GM21717 (cell line): Measurements from ENCODE around the gene ZNF415.
"Not testable (repeated sequence)": the region's sequence is repeated elsewhere in the genome, so short reads cannot be mapped to it uniquely, and the experiment has no call there.

ENCODE experiments used
- ATAC-seq: cut with Tn5 transposase; IDR thresholded peaks from one replicate; pipeline ENCODE4 v1.9.1; 2021; ENCODE audit warnings: mild to moderate bottlenecking, moderate library complexity; ENCODE audit not compliant: unreplicated experiment

Gene ZNF415

GRCh38 chr19:53132141-53132991 lies at the start of gene ZNF415:
ZNF415 (minus strand) TSS chr19:53132910; CDS start chr19:53122676, 10,234 bp downstream.
- no peak for ATAC-seq

GRCh38 chr19:53182202-53182601 lies 49.5 kb upstream of the ZNF415 start:
- no peak for ATAC-seq

GRCh38 chr19:53177986-53178385 lies 45.3 kb upstream of the ZNF415 start:
- ATAC-seq, result no peak

DNA sequence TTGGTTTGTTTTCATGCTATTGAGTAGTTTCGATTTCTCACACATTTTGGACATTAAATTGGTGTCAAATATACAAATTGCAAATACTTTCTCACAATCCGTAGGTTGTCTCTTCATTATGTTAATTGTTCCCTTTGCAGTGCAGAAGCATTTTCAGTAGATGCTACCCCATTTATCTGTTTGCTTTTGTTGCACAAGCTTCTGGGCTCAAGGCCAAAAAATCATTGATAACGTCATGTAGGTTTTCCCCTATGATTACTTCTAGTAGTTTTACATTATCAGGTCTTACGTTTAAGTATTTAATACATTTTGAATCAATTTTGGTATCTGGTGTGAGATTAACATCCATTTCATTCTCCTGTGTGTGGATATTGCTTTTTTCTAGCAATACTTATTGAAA lies 40.2 kb upstream of the ZNF415 start:
- ATAC-seq, result no peak

DNA sequence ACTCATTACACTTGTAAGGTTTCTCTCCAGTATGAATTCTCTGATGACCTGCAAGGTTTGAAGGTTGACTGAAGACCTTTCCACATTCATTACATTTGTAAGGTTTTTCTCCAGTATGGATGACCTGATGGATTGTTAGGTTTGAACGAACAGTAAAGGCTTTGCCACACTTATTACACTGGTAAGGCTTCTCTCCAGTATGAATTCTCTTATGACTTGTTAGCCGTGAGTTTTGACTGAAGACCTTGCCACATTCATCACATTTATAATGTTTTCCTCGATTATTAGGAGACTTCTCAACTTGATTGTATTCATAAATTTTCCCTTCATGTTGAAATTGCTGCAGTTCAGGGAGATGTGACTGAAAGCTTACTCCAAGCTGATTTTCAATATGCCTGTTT lies 33.0 kb upstream of the ZNF415 start:
- ATAC-seq, result no peak

DNA sequence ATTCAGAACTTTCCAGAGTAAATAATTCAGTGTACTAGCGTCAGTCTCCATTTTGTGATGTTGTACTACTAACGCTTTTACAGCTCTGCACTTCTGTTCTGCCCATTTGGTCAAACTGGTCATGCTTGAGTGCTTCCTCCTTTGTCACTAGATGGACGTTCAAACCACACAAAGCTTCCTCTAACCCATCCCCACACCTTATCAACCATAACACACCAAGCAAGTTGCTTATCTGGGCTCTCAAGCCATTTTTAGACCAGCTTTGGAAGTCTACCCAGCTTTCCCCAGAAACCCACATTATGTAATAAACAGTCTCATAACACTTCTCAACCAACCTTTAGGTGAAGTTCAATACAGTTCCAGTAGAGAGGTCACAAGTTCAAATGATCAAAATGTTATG lies 28.4 kb upstream of the ZNF415 start:
- no peak for ATAC-seq

DNA sequence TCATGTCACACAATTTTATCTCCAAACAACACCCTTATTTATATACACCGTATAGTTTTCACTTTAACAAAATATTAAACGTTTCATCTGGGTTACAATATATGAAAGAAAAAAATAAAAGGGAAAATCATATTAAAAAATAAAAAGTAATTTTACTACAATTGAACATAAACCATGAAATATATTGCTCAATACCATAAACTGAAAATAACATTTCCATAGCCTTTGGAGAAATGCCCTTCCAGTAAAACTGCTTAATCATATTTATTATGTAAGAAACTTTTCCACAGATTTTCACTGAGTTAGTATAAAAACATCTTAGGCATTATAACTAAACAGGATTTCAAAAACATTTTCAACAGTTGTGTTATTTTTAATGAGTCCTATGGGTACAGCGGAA lies 27.6 kb upstream of the ZNF415 start:
- no peak for ATAC-seq

- ATAC-seq, result no peak
Measured at GRCh38 chr19:53158119-53158656, 25.5 kb upstream of the ZNF415 start.

GRCh38 chr19:53157626-53158025 lies 24.9 kb upstream of the ZNF415 start:
- ATAC-seq, result no peak

- ATAC-seq, result no peak
Measured at GRCh38 chr19:53156850-53157249, 24.1 kb upstream of the ZNF415 start.

- ATAC-seq, result no peak
Measured at GRCh38 chr19:53147645-53148044, 14.9 kb upstream of the ZNF415 start.

- no peak for ATAC-seq
Measured at GRCh38 chr19:53140351-53140750, 7.6 kb upstream of the ZNF415 start.

DNA sequence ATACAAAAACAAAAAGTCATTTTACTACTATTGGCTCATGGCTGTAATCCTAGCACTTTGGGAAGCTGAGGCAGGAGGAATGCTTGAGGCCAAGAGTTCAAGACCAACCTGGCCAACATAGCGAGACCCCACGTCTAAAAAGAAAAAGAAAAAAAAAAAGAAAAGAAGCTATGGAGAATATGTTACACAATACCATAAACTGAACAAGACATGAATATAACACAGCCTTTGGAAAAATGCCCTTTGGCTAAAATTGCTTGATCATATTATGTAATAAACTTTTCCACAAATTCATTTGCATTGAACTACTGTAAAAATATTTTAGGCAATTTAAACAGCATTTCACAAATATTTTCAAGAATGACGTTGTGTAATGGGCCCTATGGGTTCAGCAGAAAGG lies 3.7 kb upstream of the ZNF415 start:
- no peak for ATAC-seq

DNA sequence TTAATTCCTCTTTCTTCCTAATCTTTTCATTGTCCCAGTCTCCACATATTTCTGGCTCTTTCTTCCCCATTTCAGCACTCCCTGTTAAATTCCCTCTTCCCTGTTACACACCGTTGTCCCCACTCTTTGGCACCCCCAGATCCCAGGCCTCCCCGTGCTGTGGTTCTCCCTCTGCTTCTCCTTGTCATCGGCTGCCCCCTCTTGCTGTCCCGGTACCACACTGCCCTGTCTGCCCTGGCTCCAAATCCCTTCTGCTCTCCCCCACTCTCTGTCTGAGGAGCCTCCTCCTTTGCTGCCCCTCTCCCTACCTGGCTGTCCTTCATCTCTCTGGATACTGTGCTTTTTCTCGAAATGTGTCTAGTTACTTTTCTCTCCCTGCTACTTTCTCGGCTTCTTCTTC lies 983 bp downstream of the ZNF415 start:
- no peak for ATAC-seq

DNA sequence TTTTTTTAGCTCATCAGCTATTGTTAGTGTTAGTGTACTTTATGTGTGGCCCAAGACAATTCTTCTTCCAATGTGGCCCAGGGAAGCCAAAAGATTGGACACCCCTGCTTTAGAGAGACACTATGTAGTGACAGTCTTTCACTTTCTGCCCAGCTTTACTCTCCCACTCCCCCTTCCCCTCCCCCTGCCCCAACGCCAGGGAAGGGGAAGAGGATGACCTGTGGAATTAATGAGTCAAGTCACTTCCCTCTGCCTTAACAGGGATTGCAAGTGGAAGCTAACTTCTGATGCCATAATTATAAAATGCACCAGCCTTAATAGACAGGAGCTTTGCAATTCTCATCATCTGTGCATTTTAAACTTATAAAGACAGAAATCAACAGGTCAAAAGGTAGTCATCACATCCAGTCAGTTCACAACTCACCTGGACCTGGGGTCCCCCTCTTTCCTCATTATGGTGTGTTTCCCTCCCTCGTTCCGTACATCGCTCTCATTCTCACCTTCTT lies 1.6 kb downstream of the ZNF415 start:
- no peak for ATAC-seq

DNA sequence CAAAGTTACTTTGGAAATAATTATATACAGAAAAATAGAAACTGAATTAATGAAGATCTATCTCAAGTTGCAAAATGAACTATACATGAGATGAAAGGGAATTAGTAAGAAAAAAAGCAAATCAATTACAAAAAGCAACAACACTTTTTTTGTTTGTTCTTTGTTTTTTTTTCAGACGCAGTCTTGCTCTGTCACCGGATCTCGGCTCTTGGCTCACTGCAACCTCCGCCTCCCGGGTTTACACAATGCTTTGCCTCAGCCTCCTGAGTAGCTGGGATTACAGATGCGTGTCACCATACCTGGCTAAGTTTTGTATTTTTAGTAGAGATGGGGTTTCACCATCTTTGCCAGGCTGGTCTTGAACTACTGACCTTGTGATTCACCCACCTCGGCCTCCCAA lies 2.2 kb downstream of the ZNF415 start:
- ATAC-seq, result no peak

- not testable (repeated sequence) for ATAC-seq
Measured at GRCh38 chr19:53126733-53127526, 5.8 kb downstream of the ZNF415 start.

DNA sequence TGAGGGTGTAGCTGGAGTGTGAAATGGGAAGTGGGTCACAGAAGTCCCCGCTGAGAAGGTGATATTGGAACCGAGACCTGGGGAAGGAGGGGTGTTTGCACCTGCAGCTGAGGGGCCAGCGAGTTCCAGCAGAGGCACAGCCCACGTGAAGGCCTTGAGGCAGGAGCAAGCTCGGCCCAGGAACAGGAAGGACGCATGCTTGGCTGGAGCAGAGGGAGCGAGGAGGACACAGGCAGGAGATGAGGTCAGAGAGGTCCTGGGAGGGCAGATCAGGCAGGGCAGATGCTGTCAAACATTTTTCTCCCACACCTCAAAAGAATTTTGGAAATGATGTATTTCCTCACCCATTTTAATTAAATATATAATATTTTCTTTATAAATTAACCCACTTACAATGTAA lies 9.3 kb downstream of the ZNF415 start:
- no peak for ATAC-seq

- ATAC-seq, result no peak
Measured at GRCh38 chr19:53112286-53112685, 20.4 kb downstream of the ZNF415 start.

GRCh38 chr19:53109527-53109926 lies 23.2 kb downstream of the ZNF415 start:
- ATAC-seq, result no peak
